ENCODE measurements around the gene PTK7. TPM values are rescaled to one million over a fixed set of nuclear protein-coding genes. Genes with fewer than 3 reads are reported as not detected.

The PTK7 gene
- total RNA-seq, 1 experiment from 2014 or later = 106 TPM

- H3K79me2 ChIP-seq (ENCODE audit: low read depth) = peaks cover 36% of the 10 kb centered on the region
- H3K4me1 ChIP-seq (replicated peaks; ENCODE audit: insufficient read depth) = peaks cover 29% of the 10 kb centered on the region
- H3K4me3 ChIP-seq = peak overlapping the region; percentile 93
- peak overlapping the region; percentile 84 for H2AFZ ChIP-seq
- ChIA-PET CTCF (no interaction called here), POLR2A (ENCODE audit: unreplicated experiment) (interaction anchor here (0.6 to 0.7 kb wide), 2 partner anchors 193 to 282 kb away, joined by 4 to 5 read pairs; a partner anchor contains a TSS)
- no peaks in the 10 kb centered on the region for H3K27me3 ChIP-seq (ENCODE audit: insufficient read depth, low read depth)
- no peak for TF ChIP-seq EZH2 (IDR thresholded peaks at IDR 0.05; ENCODE audit: low read depth)
- no peak for TF ChIP-seq CTCF (conservative IDR thresholded peaks at IDR 0.05)
- peaks cover 29% of the 10 kb centered on the region for H3F3A ChIP-seq (ENCODE audit: insufficient read depth, low read depth)
- DNase-seq = peak in 1 of 2 experiments; percentile 36
- H3K4me2 ChIP-seq = peak overlapping the region; percentile 87
- BruUV-seq (replicated peaks) = no TSS peak
- peaks cover 9% of the 10 kb centered on the region; the same call in 1 of the 2 replicates for H3K36me3 ChIP-seq (ENCODE audit: low read depth)
- peaks cover 9% of the 10 kb centered on the region; the same call in 1 of the 2 replicates for H4K20me1 ChIP-seq (ENCODE audit: insufficient read depth)
- intact Hi-C loops (cut with micrococcal nuclease; ENCODE audit: unreplicated experiment) = loop anchor here (5.0 to 10.0 kb wide), 3 partner anchors 195 to 455 kb away; partner anchors contain the start of genes GTPBP2 and ZNF318
- no peak overlapping the region for H3K27ac ChIP-seq
- H3K9me3 ChIP-seq (ENCODE audit: insufficient read depth, low read depth) = no peaks in the 10 kb centered on the region
- H3K9me2 ChIP-seq (ENCODE audit: insufficient read depth) = no peaks in the 10 kb centered on the region
Observed at GRCh38 chr6:43172104-43173007, 96.2 kb downstream of the PTK7 start.

GRCh38 chr6:43173591-43174262, 97.6 kb downstream of the PTK7 start:
- Histone ChIP-seq H3K27me3 (ENCODE audit: insufficient read depth, low read depth) (no peaks in the 10 kb centered on the region), H3K36me3 (ENCODE audit: low read depth) (peaks cover 9% of the 10 kb centered on the region; the same call in 1 of the 2 replicates), H3K79me2 (ENCODE audit: low read depth) (peaks cover 36% of the 10 kb centered on the region), H3K9me3 (ENCODE audit: insufficient read depth, low read depth) (no peaks in the 10 kb centered on the region), H3K9me2 (ENCODE audit: insufficient read depth) (no peaks in the 10 kb centered on the region), H3K4me3 (peak overlapping the region; percentile 93; the same call in 1 of the 2 replicates), H3K27ac (no peak overlapping the region), H3K4me2 (peak overlapping the region; percentile 87), H3K4me1 (replicated peaks; ENCODE audit: insufficient read depth) (peaks cover 29% of the 10 kb centered on the region), H3F3A (ENCODE audit: insufficient read depth, low read depth) (peaks cover 29% of the 10 kb centered on the region), H2AFZ (no peak overlapping the region), H4K20me1 (ENCODE audit: insufficient read depth) (peaks cover 9% of the 10 kb centered on the region; the same call in 1 of the 2 replicates)
- no peak for TF ChIP-seq EZH2 (IDR thresholded peaks at IDR 0.05; ENCODE audit: low read depth)
- TF ChIP-seq CTCF (conservative IDR thresholded peaks at IDR 0.05) = no peak
- BruUV-seq (replicated peaks) = TSS peak; percentile 48
- DNase-seq = no peak
- intact Hi-C loops (cut with micrococcal nuclease; ENCODE audit: unreplicated experiment) = loop anchor here (1.0 to 10.0 kb wide), 4 partner anchors 114 to 454 kb away; partner anchors contain the start of genes GTPBP2, KLC4, MRPL2 and ZNF318
- CTCF ChIA-PET = interaction anchor here (0.8 kb wide), 1 partner anchor 14 kb away, joined by 7 read pairs; no protein-coding TSS in a partner anchor
- POLR2A ChIA-PET (ENCODE audit: unreplicated experiment) = interaction anchor here (0.6 to 1.0 kb wide), 2 partner anchors 81 to 114 kb away, joined by 7 to 10 read pairs; partner anchors contain the start of genes KLC4 and MRPL2

Data from PC-9 (cell line).